Measurements from ENCODE around the gene SERTAD2.
A peak's percentile ranks its signal among the peaks of the same experiment; 100 is the strongest.

The SERTAD2 gene

GRCh38 chr2:64635976-64636911, 17.5 kb downstream of the SERTAD2 start:
- Histone ChIP-seq H3K9me3 (ENCODE audit: insufficient read depth, low read depth, low read length) (no peaks in the 10 kb centered on the region), H2BK5ac (ENCODE audit: low read depth, low read length, poor library complexity) (no peak overlapping the region), H3K27ac (ENCODE audit: low read depth, low read length) (no peak overlapping the region), H3K4ac (ENCODE audit: low read depth, low read length) (no peak overlapping the region), H2BK120ac (ENCODE audit: insufficient read depth, low read length, poor library complexity) (no peak overlapping the region), H3K18ac (ENCODE audit: low read length) (peak overlapping the region; percentile 55), H3K4me3 (ENCODE audit: low read depth, low read length) (no peak overlapping the region), H4K91ac (ENCODE audit: low read depth, low read length) (no peak overlapping the region), H3K79me2 (ENCODE audit: control insufficient read depth, insufficient read depth, low read length, poor library complexity) (peaks cover 5% of the 10 kb centered on the region), H2AK5ac (ENCODE audit: low read length) (no peak overlapping the region), H3K14ac (ENCODE audit: low read length) (no peak overlapping the region), H3K4me1 (ENCODE audit: control insufficient read depth in 1 of 2, insufficient read depth in 2 of 2, low read length in 2 of 2) (peaks cover 6 to 14% of the 10 kb centered on the region in 2 experiments), H4K12ac (ENCODE audit: low read depth, low read length) (no peak overlapping the region), H2AFZ (ENCODE audit: insufficient read depth, low read length, poor library complexity) (no peak overlapping the region), H4K8ac (ENCODE audit: low read depth, low read length) (no peak overlapping the region), H3K9ac (ENCODE audit: low read length) (no peak overlapping the region), H3K23ac (ENCODE audit: low read length) (peak overlapping the region; percentile 66), H3K4me2 (ENCODE audit: low read length) (no peak overlapping the region), H3K36me3 (ENCODE audit: control insufficient read depth in 1 of 2, insufficient read depth in 2 of 2, low read length in 2 of 2) (peaks cover 15 to 22% of the 10 kb centered on the region in 2 experiments), H3K79me1 (ENCODE audit: low read length) (no peaks in the 10 kb centered on the region), H3K27me3 (ENCODE audit: insufficient read depth, low read length) (no peaks in the 10 kb centered on the region), H2BK12ac (ENCODE audit: low read length) (no peak overlapping the region)
- WGBS (ENCODE audit: extremely low coverage, insufficient coverage, insufficient read length): no CpG with 5 or more reads among the region's 38 CpGs
- no peak for DNase-seq

- Histone ChIP-seq H3K18ac (ENCODE audit: low read length) (no peak overlapping the region), H3K9ac (ENCODE audit: low read length) (no peak overlapping the region), H3K27me3 (ENCODE audit: insufficient read depth, low read length) (no peaks in the 10 kb centered on the region), H2AK5ac (ENCODE audit: low read length) (no peak overlapping the region), H3K79me1 (ENCODE audit: low read length) (no peaks in the 10 kb centered on the region), H3K4ac (ENCODE audit: low read depth, low read length) (no peak overlapping the region), H2AFZ (ENCODE audit: insufficient read depth, low read length, poor library complexity) (no peak overlapping the region), H3K4me1 (ENCODE audit: control insufficient read depth in 1 of 2, insufficient read depth in 2 of 2, low read length in 2 of 2) (peaks cover 0 to 6% of the 10 kb centered on the region in 2 experiments), H3K36me3 (ENCODE audit: control insufficient read depth in 1 of 2, insufficient read depth in 2 of 2, low read length in 2 of 2) (peaks cover 19 to 29% of the 10 kb centered on the region in 2 experiments), H2BK5ac (ENCODE audit: low read depth, low read length, poor library complexity) (no peak overlapping the region), H4K8ac (ENCODE audit: low read depth, low read length) (no peak overlapping the region), H2BK12ac (ENCODE audit: low read length) (no peak overlapping the region), H3K79me2 (ENCODE audit: control insufficient read depth, insufficient read depth, low read length, poor library complexity) (no peaks in the 10 kb centered on the region), H3K14ac (ENCODE audit: low read length) (no peak overlapping the region), H4K12ac (ENCODE audit: low read depth, low read length) (no peak overlapping the region), H3K23ac (ENCODE audit: low read length) (no peak overlapping the region), H3K4me2 (ENCODE audit: low read length) (no peak overlapping the region), H3K4me3 (ENCODE audit: low read depth, low read length) (no peak overlapping the region), H3K27ac (ENCODE audit: low read depth, low read length) (no peak overlapping the region), H3K9me3 (ENCODE audit: insufficient read depth, low read depth, low read length) (no peaks in the 10 kb centered on the region), H4K91ac (ENCODE audit: low read depth, low read length) (no peak overlapping the region), H2BK120ac (ENCODE audit: insufficient read depth, low read length, poor library complexity) (no peak overlapping the region)
- DNase-seq: no peak
- no CpG with 5 or more reads among the region's 11 CpGs for WGBS (ENCODE audit: extremely low coverage, insufficient coverage, insufficient read length)
Measured at GRCh38 chr2:64634345-64635267, 19.1 kb downstream of the SERTAD2 start.

GRCh38 chr2:64632835-64633819, 20.6 kb downstream of the SERTAD2 start:
- Histone ChIP-seq H3K79me2 (ENCODE audit: control insufficient read depth, insufficient read depth, low read length, poor library complexity) (no peaks in the 10 kb centered on the region), H3K79me1 (ENCODE audit: low read length) (no peaks in the 10 kb centered on the region)

More at GRCh38 chr2:64632835-64633819, 20.6 kb downstream of the SERTAD2 start:
- no peak overlapping the region for H2AK5ac ChIP-seq (ENCODE audit: low read length)
- H2BK5ac ChIP-seq (ENCODE audit: low read depth, low read length, poor library complexity): no peak overlapping the region
- H2BK120ac ChIP-seq (ENCODE audit: insufficient read depth, low read length, poor library complexity): no peak overlapping the region
- H3K27me3 ChIP-seq (ENCODE audit: insufficient read depth, low read length): no peaks in the 10 kb centered on the region
- no CpG with 5 or more reads among the region's 9 CpGs for WGBS (ENCODE audit: extremely low coverage, insufficient coverage, insufficient read length)
- no peak overlapping the region for H4K91ac ChIP-seq (ENCODE audit: low read depth, low read length)
- peak in 1 of 2 donors; percentile 23 for DNase-seq
- H3K9me3 ChIP-seq (ENCODE audit: insufficient read depth, low read depth, low read length): no peaks in the 10 kb centered on the region
- no peak overlapping the region for H3K23ac ChIP-seq (ENCODE audit: low read length)
- no peak overlapping the region for H3K27ac ChIP-seq (ENCODE audit: low read depth, low read length)
- H2BK12ac ChIP-seq (ENCODE audit: low read length): no peak overlapping the region
- H3K36me3 ChIP-seq (ENCODE audit: control insufficient read depth in 1 of 2, insufficient read depth in 2 of 2, low read length in 2 of 2): peaks cover 19 to 29% of the 10 kb centered on the region in 2 experiments
- no peak overlapping the region for H2AFZ ChIP-seq (ENCODE audit: insufficient read depth, low read length, poor library complexity)
- H3K4me3 ChIP-seq (ENCODE audit: low read depth, low read length): no peak overlapping the region
- no peak overlapping the region for H3K18ac ChIP-seq (ENCODE audit: low read length)
- no peak overlapping the region for H3K9ac ChIP-seq (ENCODE audit: low read length)
- H3K4ac ChIP-seq (ENCODE audit: low read depth, low read length): no peak overlapping the region
- H3K14ac ChIP-seq (ENCODE audit: low read length): no peak overlapping the region
- no peak overlapping the region for H4K12ac ChIP-seq (ENCODE audit: low read depth, low read length)
- peaks cover 0 to 4% of the 10 kb centered on the region in 2 experiments for H3K4me1 ChIP-seq (ENCODE audit: control insufficient read depth in 1 of 2, insufficient read depth in 2 of 2, low read length in 2 of 2)
- H4K8ac ChIP-seq (ENCODE audit: low read depth, low read length): no peak overlapping the region
- no peak overlapping the region for H3K4me2 ChIP-seq (ENCODE audit: low read length)

Data from trophoblast cell (in vitro differentiated cells and primary cell).